Measurements from ENCODE around the gene NEIL1. TPM values are rescaled to one million over a fixed set of nuclear protein-coding genes. Genes with fewer than 3 reads are reported as not detected.

Gene NEIL1
- polyA plus RNA-seq, 1 experiment, result 1.1 TPM

- Histone ChIP-seq H3K9me3 (ENCODE audit: control insufficient read depth, insufficient read depth, low read length) (no peaks in the 10 kb centered on the region; the same call in 1 of the 2 replicates), H3K27me3 (ENCODE audit: control insufficient read depth, insufficient read depth, low read length) (no peaks in the 10 kb centered on the region), H3K27ac (ENCODE audit: low read depth, low read length) (no peak overlapping the region), H3K4me3 (ENCODE audit: low read depth, low read length) (no peak overlapping the region)
- CTCF ChIA-PET, result interaction anchor here (0.8 kb wide), 1 partner anchor 9 kb away, joined by 8 read pairs; no protein-coding TSS in a partner anchor
- POLR2A ChIA-PET, result interaction anchor here (0.5 to 1.3 kb wide), 2 partner anchors 9 to 11 kb away, joined by 3 to 5 read pairs; no protein-coding TSS in a partner anchor
- TF ChIP-seq CTCF (IDR thresholded peaks at IDR 0.05; ENCODE audit: low read depth, low read length), result no peak
- no peak for DNase-seq (ENCODE audit: low read depth, low spot score)
These were observed 12.1 kb downstream of the NEIL1 start for GRCh38 chr15:75358771-75359536.

- no peak overlapping the region for H3K4me3 ChIP-seq (ENCODE audit: low read depth, low read length)
- H3K27me3 ChIP-seq (ENCODE audit: control insufficient read depth, insufficient read depth, low read length), result no peaks in the 10 kb centered on the region
- POLR2A ChIA-PET, result interaction anchor here (0.5 to 1.3 kb wide), 2 partner anchors 8 to 12 kb away, joined by 3 to 5 read pairs; no protein-coding TSS in a partner anchor
- no peak overlapping the region for H3K27ac ChIP-seq (ENCODE audit: low read depth, low read length)
- H3K9me3 ChIP-seq (ENCODE audit: control insufficient read depth, insufficient read depth, low read length), result no peaks in the 10 kb centered on the region; the same call in 1 of the 2 replicates
- CTCF ChIA-PET, result interaction anchor here (0.8 kb wide), 1 partner anchor 8 kb away, joined by 8 read pairs; no protein-coding TSS in a partner anchor
- no peak for TF ChIP-seq CTCF (IDR thresholded peaks at IDR 0.05; ENCODE audit: low read depth, low read length)
- DNase-seq (ENCODE audit: low read depth, low spot score), result no peak
These were observed 12.9 kb downstream of the NEIL1 start for GRCh38 chr15:75359537-75360250.

GRCh38 chr15:75360391-75360790 lies 13.6 kb downstream of the NEIL1 start:
- Histone ChIP-seq H3K9me3 (ENCODE audit: control insufficient read depth, insufficient read depth, low read length) (no peaks in the 10 kb centered on the region; the same call in 1 of the 2 replicates), H3K27ac (ENCODE audit: low read depth, low read length) (no peak overlapping the region), H3K4me3 (ENCODE audit: low read depth, low read length) (no peak overlapping the region), H3K27me3 (ENCODE audit: control insufficient read depth, insufficient read depth, low read length) (no peaks in the 10 kb centered on the region)
- CTCF ChIA-PET, result no interaction called here
- POLR2A ChIA-PET, result interaction anchor here (1.2 kb wide), 1 partner anchor 91 kb away, joined by 3 read pairs; the partner anchor contains the start of gene SIN3A
- DNase-seq (ENCODE audit: low read depth, low spot score), result no peak
- TF ChIP-seq CTCF (IDR thresholded peaks at IDR 0.05; ENCODE audit: low read depth, low read length), result no peak

GRCh38 chr15:75360856-75361255 lies 14.0 kb downstream of the NEIL1 start:
- Histone ChIP-seq H3K9me3 (ENCODE audit: control insufficient read depth, insufficient read depth, low read length) (no peaks in the 10 kb centered on the region; the same call in 1 of the 2 replicates), H3K27me3 (ENCODE audit: control insufficient read depth, insufficient read depth, low read length) (no peaks in the 10 kb centered on the region), H3K27ac (ENCODE audit: low read depth, low read length) (no peak overlapping the region), H3K4me3 (ENCODE audit: low read depth, low read length) (no peak overlapping the region)
- ChIA-PET CTCF (no interaction called here), POLR2A (interaction anchor here (1.2 kb wide), 1 partner anchor 91 kb away, joined by 3 read pairs; the partner anchor contains the start of gene SIN3A)
- DNase-seq (ENCODE audit: low read depth, low spot score), result no peak
- TF ChIP-seq CTCF (IDR thresholded peaks at IDR 0.05; ENCODE audit: low read depth, low read length), result no peak
